Measurements from ENCODE around the gene ACVR1C. TPM values are rescaled to one million over a fixed set of nuclear protein-coding genes. Genes with fewer than 3 reads are reported as not detected.

The ACVR1C gene
- polyA plus RNA-seq, 3 donors = 0.05 TPM; not detected in 2

DNA sequence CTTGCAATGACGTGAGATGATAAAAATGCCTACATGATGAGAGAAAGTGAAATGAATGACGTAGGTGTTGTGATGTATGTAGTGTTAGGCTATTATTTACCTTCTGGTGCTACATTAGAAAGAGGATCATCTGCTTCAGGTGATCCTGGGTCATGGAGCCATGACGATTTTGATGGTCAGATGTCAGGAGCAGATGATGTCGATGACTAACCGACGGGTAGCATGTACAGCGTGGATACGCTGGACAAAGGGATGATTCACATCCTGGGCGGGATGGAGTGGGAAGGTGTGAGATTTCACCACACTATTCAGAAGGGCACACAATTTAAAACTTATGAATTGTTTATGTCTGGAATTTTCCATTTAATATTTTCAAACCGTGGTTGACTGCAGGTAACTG is 43.5 kb upstream of the ACVR1C start:
- DNase-seq = no peak
- Histone ChIP-seq H3K36me3 (replicated peaks in 1 of 2; ENCODE audit: control insufficient read depth in 1 of 2, insufficient read depth in 2 of 2, low read length in 2 of 2) (no peaks in the 10 kb centered on the region), H3K27ac (ENCODE audit: low read depth in 1 of 2, low read length in 2 of 2) (no peak overlapping the region), H3K4me1 (ENCODE audit: control insufficient read depth in 1 of 2, insufficient read depth in 2 of 2, low read length in 2 of 2) (no peaks in the 10 kb centered on the region), H3K9ac (ENCODE audit: insufficient read depth, low read length, poor library complexity, severe bottlenecking) (no peak overlapping the region), H3K4me2 (replicated peaks; ENCODE audit: extremely low read depth, low read length, poor library complexity, severe bottlenecking) (no peak overlapping the region), H2AFZ (ENCODE audit: insufficient read depth, low read depth, low read length, poor library complexity, severe bottlenecking) (no peak overlapping the region), H4K20me1 (ENCODE audit: insufficient read depth, low read length) (no peaks in the 10 kb centered on the region), H3K79me2 (ENCODE audit: insufficient read depth, low read length) (no peaks in the 10 kb centered on the region), H3K4me3 (replicated peaks in 1 of 3; ENCODE audit: low read depth in 2 of 3, low read length in 3 of 3) (no peak overlapping the region), H3K27me3 (ENCODE audit: control insufficient read depth in 2 of 2, insufficient read depth in 2 of 2, low read length in 2 of 2) (no peaks in the 10 kb centered on the region), H3K9me3 (replicated peaks in 1 of 2; ENCODE audit: control insufficient read depth in 1 of 2, insufficient read depth in 1 of 2, low read length in 2 of 2) (no peaks in the 10 kb centered on the region)
- 96% methylated on average over 5 of the region's 10 CpGs for WGBS (ENCODE audit: insufficient coverage)
- Mint-ChIP-seq H3K4me1 (no peaks in the 10 kb centered on the region), H3K9me3 (peaks cover 0 to 11% (median 5%) of the 10 kb centered on the region in 7 donors), H3K27me3 (ENCODE audit: low read depth in 3 of 3) (peaks cover 0 to 1% (median 1%) of the 10 kb centered on the region in 3 donors), H3K27ac (no peak overlapping the region), H3K4me3 (no peak overlapping the region), H3K36me3 (no peaks in the 10 kb centered on the region)
- intact Hi-C loops (cut with micrococcal nuclease) = no loop called here
- TF ChIP-seq, protein P1, sequence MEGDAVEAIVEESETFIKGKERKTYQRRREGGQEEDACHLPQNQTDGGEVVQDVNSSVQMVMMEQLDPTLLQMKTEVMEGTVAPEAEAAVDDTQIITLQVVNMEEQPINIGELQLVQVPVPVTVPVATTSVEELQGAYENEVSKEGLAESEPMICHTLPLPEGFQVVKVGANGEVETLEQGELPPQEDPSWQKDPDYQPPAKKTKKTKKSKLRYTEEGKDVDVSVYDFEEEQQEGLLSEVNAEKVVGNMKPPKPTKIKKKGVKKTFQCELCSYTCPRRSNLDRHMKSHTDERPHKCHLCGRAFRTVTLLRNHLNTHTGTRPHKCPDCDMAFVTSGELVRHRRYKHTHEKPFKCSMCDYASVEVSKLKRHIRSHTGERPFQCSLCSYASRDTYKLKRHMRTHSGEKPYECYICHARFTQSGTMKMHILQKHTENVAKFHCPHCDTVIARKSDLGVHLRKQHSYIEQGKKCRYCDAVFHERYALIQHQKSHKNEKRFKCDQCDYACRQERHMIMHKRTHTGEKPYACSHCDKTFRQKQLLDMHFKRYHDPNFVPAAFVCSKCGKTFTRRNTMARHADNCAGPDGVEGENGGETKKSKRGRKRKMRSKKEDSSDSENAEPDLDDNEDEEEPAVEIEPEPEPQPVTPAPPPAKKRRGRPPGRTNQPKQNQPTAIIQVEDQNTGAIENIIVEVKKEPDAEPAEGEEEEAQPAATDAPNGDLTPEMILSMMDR (IDR thresholded peaks at IDR 0.05) = no peak

DNA sequence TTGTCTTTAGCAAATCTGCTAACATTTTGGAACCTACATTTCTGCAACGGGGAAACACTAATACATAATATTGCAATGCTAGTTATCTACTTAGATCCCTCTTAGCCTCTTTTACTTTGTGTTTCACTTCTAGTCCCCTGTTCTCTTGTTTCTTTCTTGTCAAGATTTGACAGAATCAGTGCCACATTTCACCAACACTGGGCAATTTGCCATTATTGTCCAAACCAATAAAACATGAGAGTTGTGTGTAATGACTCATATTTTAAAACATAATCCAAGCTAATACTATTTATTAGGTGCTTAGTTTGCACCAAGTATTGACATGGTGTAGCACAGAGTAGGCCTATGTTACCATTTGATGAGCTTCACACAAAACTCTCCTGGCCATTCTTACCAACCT is 33.7 kb upstream of the ACVR1C start:
- WGBS (ENCODE audit: insufficient coverage) = no CpG with 5 or more reads among the region's 1 CpG
- no peak overlapping the region for H3K4me2 ChIP-seq (replicated peaks; ENCODE audit: extremely low read depth, low read length, poor library complexity, severe bottlenecking)

More for the DNA sequence above, 33.7 kb upstream of the ACVR1C start:
- Histone ChIP-seq H4K20me1 (ENCODE audit: insufficient read depth, low read length) (no peaks in the 10 kb centered on the region), H2AFZ (ENCODE audit: insufficient read depth, low read depth, low read length, poor library complexity, severe bottlenecking) (no peak overlapping the region), H3K27me3 (ENCODE audit: control insufficient read depth in 2 of 2, insufficient read depth in 2 of 2, low read length in 2 of 2) (no peaks in the 10 kb centered on the region), H3K36me3 (replicated peaks in 1 of 2; ENCODE audit: control insufficient read depth in 1 of 2, insufficient read depth in 2 of 2, low read length in 2 of 2) (no peaks in the 10 kb centered on the region), H3K9me3 (replicated peaks in 1 of 2; ENCODE audit: control insufficient read depth in 1 of 2, insufficient read depth in 1 of 2, low read length in 2 of 2) (no peaks in the 10 kb centered on the region), H3K4me3 (replicated peaks in 1 of 3; ENCODE audit: low read depth in 2 of 3, low read length in 3 of 3) (no peak overlapping the region), H3K4me1 (ENCODE audit: control insufficient read depth in 1 of 2, insufficient read depth in 2 of 2, low read length in 2 of 2) (no peaks in the 10 kb centered on the region), H3K79me2 (ENCODE audit: insufficient read depth, low read length) (no peaks in the 10 kb centered on the region), H3K9ac (ENCODE audit: insufficient read depth, low read length, poor library complexity, severe bottlenecking) (no peak overlapping the region), H3K27ac (ENCODE audit: low read depth in 1 of 2, low read length in 2 of 2) (no peak overlapping the region)
- TF ChIP-seq, protein P1 (IDR thresholded peaks at IDR 0.05) = no peak
- Mint-ChIP-seq H3K27ac (no peak overlapping the region), H3K36me3 (no peaks in the 10 kb centered on the region), H3K27me3 (ENCODE audit: low read depth in 3 of 3) (peaks cover 0 to 2% (median 0%) of the 10 kb centered on the region in 3 donors), H3K9me3 (peaks cover 0 to 9% (median 2%) of the 10 kb centered on the region in 7 donors), H3K4me1 (no peaks in the 10 kb centered on the region), H3K4me3 (no peak overlapping the region)
- DNase-seq = no peak
- intact Hi-C loops (cut with micrococcal nuclease) = no loop called here

Measured in CD14-positive monocyte (primary cell).